GM12878 (cell line): ENCODE measurements around the gene ATP8A1. TPM values are rescaled to one million over a fixed set of nuclear protein-coding genes. Genes with fewer than 3 reads are reported as not detected.

ENCODE experiments used
- ATAC-seq: fragments of 200-7000 bp; cut with Tn5 transposase; 3 replicates; pipeline ENCODE4 v1.9.1; 2020; ENCODE audit warnings: mild to moderate bottlenecking, moderate library complexity
- BruUV-seq: library from RNA; stranded (reverse); fragments of 400-500 nt; replicated peaks from 2 replicates; lab custom pipeline; 2021; lab: Mats Ljungman, UMichigan
- CTCF ChIA-PET: fragments of 300-600 bp; sonication (Branson Sonifier 250); formaldehyde crosslinking; extraction: SDS; loops from one replicate; lab custom pipeline; 2021; ENCODE audit warnings: inconsistent platforms; lab: Yijun Ruan, JAX
- POLR2A ChIA-PET: fragments of 350-600 bp; formaldehyde crosslinking; extraction: SDS; loops from one replicate; lab custom pipeline; 2021; ENCODE audit warnings: inconsistent platforms; lab: Charles Lee
- RAD21 ChIA-PET: fragments of 300-600 bp; sonication (Branson Sonifier 250); formaldehyde crosslinking; loops from one replicate; lab custom pipeline; 2023; ENCODE audit warnings: antibody characterized with exemption; ENCODE audit not compliant: unreplicated experiment; lab: Charles Lee
- SMC1A ChIA-PET: fragments of 300-600 bp; sonication (Branson Sonifier 250); formaldehyde crosslinking; loops from one replicate; lab custom pipeline; 2023; ENCODE audit not compliant: unreplicated experiment, uncharacterized antibody; lab: Charles Lee
- DNase-seq: peaks from one replicate; pipeline ENCODE4 v3.0.0-alpha.2; 2011; ENCODE audit warnings: low read depth, low spot score
- FAIRE-seq: peaks from 3 replicates; lab custom pipeline; 2011; peaks lifted over from hg19 to GRCh38; lab: Jason Lieb, UNC
- H2AFZ ChIP-seq: 2 replicates; pipeline ENCODE4 v1.6.0; 2011; ENCODE audit warnings: low read depth, low read length, control low read depth; ENCODE audit not compliant: control insufficient read depth
- H3K27ac ChIP-seq: 2 replicates; pipeline ENCODE4 v1.5.1; 2011; ENCODE audit warnings: control low read depth; ENCODE audit not compliant: control insufficient read depth, insufficient read depth
- H3K27me3 ChIP-seq, 2 experiments: replicated peaks in 1 of 2; 2 replicates each; pipeline versions ENCODE4 v1.6.0 to v1.6.1; 2011; ENCODE audit warnings: low read length in 1 of 2; ENCODE audit not compliant: control insufficient read depth in 2 of 2, insufficient read depth in 2 of 2
- H3K36me3 ChIP-seq, 2 experiments: 2 replicates each; pipeline ENCODE4 v1.5.1; 2011; ENCODE audit warnings: low read length in 1 of 2; ENCODE audit not compliant: control insufficient read depth in 2 of 2, insufficient read depth in 2 of 2
- H3K4me1 ChIP-seq: 2 replicates; pipeline ENCODE4 v1.6.1; 2011; ENCODE audit warnings: mild to moderate bottlenecking, low read length, moderate library complexity, mixed read lengths; ENCODE audit not compliant: control insufficient read depth, insufficient read depth
- H3K4me2 ChIP-seq: 2 replicates; pipeline ENCODE4 v1.6.0; 2011; ENCODE audit warnings: control low read depth; ENCODE audit not compliant: control insufficient read depth, insufficient read depth
- H3K4me3 ChIP-seq: fragments of 200-600 bp; sonication (generic); 2 replicates; pipeline ENCODE4 v1.5.1; 2016
- H3K79me2 ChIP-seq: 2 replicates; pipeline ENCODE4 v1.6.0; 2011; ENCODE audit warnings: low read length; ENCODE audit not compliant: control insufficient read depth, insufficient read depth
- H3K9ac ChIP-seq: 2 replicates; pipeline ENCODE4 v1.8.0; 2011; ENCODE audit warnings: low read length, control low read depth, mixed read lengths; ENCODE audit not compliant: control insufficient read depth, insufficient read depth
- H3K9me3 ChIP-seq: replicated peaks from 3 replicates; pipeline ENCODE4 v1.5.1; 2011; ENCODE audit warnings: mild to moderate bottlenecking, low read length; ENCODE audit not compliant: control insufficient read depth, insufficient read depth
- H4K20me1 ChIP-seq: 2 replicates; pipeline ENCODE4 v1.6.0; 2011; ENCODE audit not compliant: control insufficient read depth, insufficient read depth
- ATF2 ChIP-seq: IDR thresholded peaks from 2 replicates; pipeline ENCODE4 v1.6.1; 2012; ENCODE audit warnings: low read length, inconsistent platforms
- BRCA1 ChIP-seq: IDR thresholded peaks from 2 replicates; pipeline ENCODE4 v1.6.1; 2011; ENCODE audit warnings: low read depth, low read length, improper control_type of control experiment
- CBX3 ChIP-seq: fragments of 200-600 bp; sonication (generic); IDR thresholded peaks from 2 replicates; pipeline ENCODE4 v1.6.1; 2016; ENCODE audit warnings: low read depth, borderline replicate concordance
- CHD1 ChIP-seq: IDR thresholded peaks from 2 replicates; pipeline ENCODE4 v1.6.1; 2012; ENCODE audit warnings: low read depth, low read length, improper control_type of control experiment
- CREB1 ChIP-seq: IDR thresholded peaks from 2 replicates; pipeline ENCODE4 v1.6.1; 2012; ENCODE audit warnings: low read depth, mild to moderate bottlenecking, inconsistent platforms
- E2F8 ChIP-seq: fragments of 450-650 bp; IDR thresholded peaks from 2 replicates; pipeline ENCODE4 v1.6.1; 2018; ENCODE audit warnings: mild to moderate bottlenecking, low read depth, moderate library complexity; ENCODE audit not compliant: partially characterized antibody
- ESRRA ChIP-seq: IDR thresholded peaks from 2 replicates; pipeline ENCODE4 v1.6.1; 2012; ENCODE audit warnings: mild to moderate bottlenecking, low read length, improper control_type of control experiment
- IRF3 ChIP-seq: fragments of 450-650 bp; IDR thresholded peaks from 2 replicates; pipeline ENCODE4 v1.6.1; 2014; ENCODE audit warnings: mild to moderate bottlenecking
- JUNB ChIP-seq: IDR thresholded peaks from 2 replicates; pipeline ENCODE4 v1.6.1; 2016; ENCODE audit warnings: antibody characterized with exemption, mild to moderate bottlenecking
- LARP7 ChIP-seq: fragments of 450-650 bp; IDR thresholded peaks from 2 replicates; pipeline ENCODE4 v1.6.1; 2017; ENCODE audit warnings: mild to moderate bottlenecking
- MXI1 ChIP-seq: fragments of 150-350 bp; IDR thresholded peaks from 2 replicates; pipeline ENCODE4 v1.6.1; 2011; ENCODE audit warnings: low read depth, mild to moderate bottlenecking, inconsistent platforms, low read length, improper control_type of control experiment
- NR2F1 ChIP-seq: fragments of 450-650 bp; conservative IDR thresholded peaks from 2 replicates; pipeline ENCODE4 v1.6.1; 2017; ENCODE audit warnings: mild to moderate bottlenecking
- PAX5 ChIP-seq: IDR thresholded peaks from 2 replicates; pipeline ENCODE4 v1.6.1; 2011; ENCODE audit warnings: low read depth, low read length, borderline replicate concordance
- POLR2AphosphoS5 ChIP-seq: IDR thresholded peaks from 2 replicates; pipeline ENCODE4 v1.6.1; 2011; ENCODE audit warnings: mild to moderate bottlenecking, low read length, inconsistent platforms
- POU2F2 ChIP-seq: IDR thresholded peaks from 3 replicates; pipeline ENCODE4 v1.6.1; 2011; ENCODE audit warnings: low read depth, mild to moderate bottlenecking, low read length, borderline replicate concordance
- SRF ChIP-seq, 2 experiments: IDR thresholded peaks; 2 replicates each; pipeline ENCODE4 v1.6.1; 2011; ENCODE audit warnings: low read depth in 2 of 2, low read length in 2 of 2, mild to moderate bottlenecking in 1 of 2, moderate library complexity in 1 of 2
- ZBTB4 ChIP-seq: fragments of 450-650 bp; formaldehyde crosslinking; IDR thresholded peaks from 2 replicates; pipeline ENCODE4 v1.4.0; 2022; ENCODE audit warnings: mild to moderate bottlenecking, moderate library complexity
- WGBS: methylation state at CpG from one replicate; pipeline ENCODE4 v1.1.6; 2016; ENCODE audit warnings: low lambda C conversion rate; ENCODE audit not compliant: insufficient replicate concordance, insufficient coverage; ENCODE audit errors: missing lambda C conversion rate; 5-methylcytosine and 5-hydroxymethylcytosine counted together
- in situ Hi-C: fragments of 300-500 bp; cut with MboI; formaldehyde crosslinking; loops from 9 replicates; pipeline ENCODE4 v1.14.3; 2018; ENCODE audit warnings: mixed read lengths
- intact Hi-C: fragments of 100-400 bp; cut with micrococcal nuclease; formaldehyde crosslinking; loops from one replicate; pipeline ENCODE4 v1.14.2; 2022; ENCODE audit not compliant: unreplicated experiment
- polyA plus RNA-seq, 11 experiments: library from polyadenylated mRNA; depleted of rRNA in 4 of 11; unstranded in 6 of 11; stranded (reverse) in 5 of 11; fragments of >200 nt; fragmentation: Nextera tagmentation in 4 of 11; fragmentation: Illumina TruSeq in 1 of 11; extraction: Ambion mirVana in 4 of 11; extraction: Trizol in 1 of 11; gene quantifications; 1 replicate in 1 of 11; 2 replicates in 10 of 11; pipeline versions ENCODE4 v1.2.1 to v1.2.3, GENCODE V29; 2011 to 2016; ENCODE audit warnings: inconsistent platforms in 2 of 11, missing spikeins in 2 of 11, low read depth in 1 of 11
- total RNA-seq, 4 experiments: library from RNA; depleted of rRNA in 3 of 4; stranded (reverse); fragments of >200 nt in 3 of 4; fragmentation: Illumina TruSeq in 1 of 4; extraction: Trizol in 1 of 4; gene quantifications; 2 replicates each; pipeline versions ENCODE4 v1.2.1 to v1.2.3, GENCODE V29; 2013 to 2021

The ATP8A1 gene
- total and polyA plus RNA-seq, 10 of the 15 experiments (the other 5 are each of a cell fraction or from before 2014, with no cell fraction given), result 9.0 to 116 (median 37.3) TPM

- intact Hi-C loops (no loop called here), in situ Hi-C loops (no loop called here)
- FAIRE-seq (no peak), ATAC-seq (no peak), DNase-seq (no peak)
- no peak overlapping the region for H3K27ac ChIP-seq
- ChIA-PET CTCF (no interaction called here), POLR2A (no interaction called here), SMC1A (no interaction called here), RAD21 (no interaction called here)
- H4K20me1 ChIP-seq, result no peaks in the 10 kb centered on the region
- no peaks in the 10 kb centered on the region for H3K4me1 ChIP-seq
- H3K79me2 ChIP-seq, result no peaks in the 10 kb centered on the region
- BruUV-seq, result no TSS peak
- H3K9ac ChIP-seq, result no peak overlapping the region
- whole genome bisulfite sequencing, result 79% methylated on average over 3 of the region's 3 CpGs
- H2AFZ ChIP-seq, result no peak overlapping the region
- H3K36me3 ChIP-seq, result no peaks in the 10 kb centered on the region
- no peak overlapping the region for H3K4me3 ChIP-seq
- no peak overlapping the region for H3K4me2 ChIP-seq
- H3K27me3 ChIP-seq, result no peaks in the 10 kb centered on the region
- no peaks in the 10 kb centered on the region for H3K9me3 ChIP-seq
- TF ChIP-seq ZBTB4 (CRISPR knock-in tag), result no peak
- TF ChIP-seq E2F8, result no peak
- no peak for TF ChIP-seq CREB1
- TF ChIP-seq ESRRA, result no peak
- no peak for TF ChIP-seq NR2F1
- no peak for TF ChIP-seq CBX3
- no peak for TF ChIP-seq JUNB
- TF ChIP-seq POLR2AphosphoS5, result no peak
- TF ChIP-seq MXI1, result no peak
- no peak for TF ChIP-seq PAX5
- no peak for TF ChIP-seq LARP7
- no peak for TF ChIP-seq ATF2
- TF ChIP-seq POU2F2, result no peak
- TF ChIP-seq BRCA1, result no peak
- TF ChIP-seq IRF3, result no peak
- no peak for TF ChIP-seq CHD1
- TF ChIP-seq SRF (IDR thresholded peaks at IDR 0.05; ENCODE audit: low read depth in 2 of 2, low read length in 2 of 2), result no peak
Observed at GRCh38 chr4:42363614-42364013, 293.3 kb downstream of the ATP8A1 start.
